ENCODE data around the gene HS6ST2.

DNA sequence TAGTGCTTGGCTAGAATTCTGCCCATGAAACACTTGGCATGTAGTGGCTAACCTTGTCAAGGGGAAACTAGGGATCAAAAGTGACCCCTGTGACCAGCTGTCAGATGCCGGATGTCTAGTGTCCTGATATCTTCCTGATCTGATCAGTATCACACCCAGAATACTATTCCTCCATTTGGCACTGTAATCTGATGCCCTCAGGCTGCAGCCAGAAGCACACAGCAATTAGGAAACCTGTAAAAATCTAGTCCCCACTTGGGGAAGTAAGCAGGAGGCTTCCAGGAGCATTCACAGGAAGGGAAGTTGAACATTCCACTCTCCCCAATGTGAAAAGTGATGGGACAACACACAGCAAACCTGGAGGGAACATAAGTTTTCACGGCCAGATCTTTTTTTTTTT lies 125.1 kb downstream of the HS6ST2 start:
- no peak for TF ChIP-seq CTCF (IDR thresholded peaks at IDR 0.05)
- no peak for TF ChIP-seq POLR2A (IDR thresholded peaks at IDR 0.05)
